GM06990 (cell line): Measurements from ENCODE around the gene ZNF516.

Experiments used
- DNase-seq: peaks from one replicate; pipeline ENCODE4 v3.0.0-alpha.2; 2011; ENCODE audit not compliant: insufficient read length; ENCODE audit errors: extremely low read depth
- H3K27me3 ChIP-seq: replicated peaks from 2 replicates; pipeline ENCODE4 v1.6.0; 2011; ENCODE audit warnings: low read length; ENCODE audit not compliant: control insufficient read depth, insufficient read depth
- H3K36me3 ChIP-seq: 2 replicates; pipeline ENCODE4 v1.5.1; 2011; ENCODE audit warnings: low read length; ENCODE audit not compliant: control insufficient read depth, insufficient read depth
- H3K4me3 ChIP-seq: replicated peaks from 2 replicates; pipeline ENCODE4 v1.5.1; 2011; ENCODE audit warnings: low read depth, mild to moderate bottlenecking, control low read depth, low read length
- CTCF ChIP-seq: IDR thresholded peaks from 2 replicates; pipeline ENCODE4 v1.5.1; 2011; ENCODE audit warnings: low read length, control low read depth, mild to moderate bottlenecking, inconsistent platforms; ENCODE audit not compliant: insufficient read depth, poor library complexity, severe bottlenecking

ZNF516 gene

GRCh38 chr18:76363436-76364120 is 131.5 kb downstream of the ZNF516 start:
- DNase-seq, result no peak
- H3K36me3 ChIP-seq, result peaks cover 6% of the 10 kb centered on the region
- TF ChIP-seq CTCF, result no peak

GRCh38 chr18:76362676-76363075 is 132.4 kb downstream of the ZNF516 start:
- DNase-seq, result no peak
- no peak for TF ChIP-seq CTCF
- Histone ChIP-seq H3K4me3 (no peak overlapping the region), H3K36me3 (peaks cover 6% of the 10 kb centered on the region), H3K27me3 (no peaks in the 10 kb centered on the region)

More at GRCh38 chr18:76363436-76364120, 131.5 kb downstream of the ZNF516 start:
- Histone ChIP-seq H3K4me3 (no peak overlapping the region), H3K27me3 (no peaks in the 10 kb centered on the region)

- H3K27me3 ChIP-seq, result no peaks in the 10 kb centered on the region
- peaks cover 6% of the 10 kb centered on the region for H3K36me3 ChIP-seq
- DNase-seq, result no peak
- no peak overlapping the region for H3K4me3 ChIP-seq
- no peak for TF ChIP-seq CTCF
Observed at GRCh38 chr18:76361219-76361618, 133.8 kb downstream of the ZNF516 start.

GRCh38 chr18:76359909-76360308 is 135.1 kb downstream of the ZNF516 start:
- peaks cover 6% of the 10 kb centered on the region for H3K36me3 ChIP-seq

GRCh38 chr18:76358774-76359173 is 136.3 kb downstream of the ZNF516 start:
- H3K27me3 ChIP-seq, result no peaks in the 10 kb centered on the region
- no peak overlapping the region for H3K4me3 ChIP-seq
- no peak for DNase-seq
- no peak for TF ChIP-seq CTCF
- peaks cover 6% of the 10 kb centered on the region for H3K36me3 ChIP-seq

More at GRCh38 chr18:76359909-76360308, 135.1 kb downstream of the ZNF516 start:
- Histone ChIP-seq H3K27me3 (no peaks in the 10 kb centered on the region), H3K4me3 (no peak overlapping the region)
- TF ChIP-seq CTCF, result no peak
- no peak for DNase-seq
